Measurements from ENCODE around the gene C9orf50. TPM values are rescaled to one million over a fixed set of nuclear protein-coding genes. Genes with fewer than 3 reads are reported as not detected.

The C9orf50 gene
- total RNA-seq, 1 experiment from 2014 or later = not detected

DNA sequence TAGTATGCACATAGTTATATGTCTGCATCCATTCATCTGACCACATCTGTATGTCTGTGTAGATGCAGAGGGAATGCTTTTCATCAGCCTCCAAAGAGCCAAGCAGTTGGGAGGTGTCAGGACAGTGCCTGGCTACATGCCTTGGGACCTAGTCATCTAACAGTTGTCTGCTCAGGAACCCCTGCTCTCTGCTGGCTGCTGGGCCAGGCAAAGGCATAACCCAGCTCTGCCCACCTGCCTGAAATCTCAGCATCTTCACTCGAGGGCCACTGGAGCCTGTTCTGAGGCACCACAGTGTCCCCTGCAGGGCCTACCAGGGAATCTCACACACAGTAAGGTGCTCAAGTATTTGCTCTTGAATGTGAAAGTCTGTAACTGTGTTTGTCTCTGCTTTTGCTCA, 3.7 kb downstream of the C9orf50 start:
- Histone ChIP-seq H3K79me2 (ENCODE audit: low read depth) (no peaks in the 10 kb centered on the region), H3K9me2 (ENCODE audit: insufficient read depth) (no peaks in the 10 kb centered on the region), H3K4me3 (no peak overlapping the region), H3K4me1 (replicated peaks; ENCODE audit: insufficient read depth) (peaks cover 14% of the 10 kb centered on the region; the same call in 1 of the 2 replicates), H3K27ac (no peak overlapping the region), H3K36me3 (ENCODE audit: low read depth) (no peaks in the 10 kb centered on the region), H2AFZ (no peak overlapping the region), H3K27me3 (ENCODE audit: insufficient read depth, low read depth) (no peaks in the 10 kb centered on the region), H3F3A (ENCODE audit: insufficient read depth, low read depth) (peaks cover 5% of the 10 kb centered on the region; the same call in 1 of the 2 replicates), H3K9me3 (ENCODE audit: insufficient read depth, low read depth) (no peaks in the 10 kb centered on the region), H4K20me1 (ENCODE audit: insufficient read depth) (no peaks in the 10 kb centered on the region), H3K4me2 (no peak overlapping the region)
- no peak for TF ChIP-seq EZH2 (IDR thresholded peaks at IDR 0.05; ENCODE audit: low read depth)
- TF ChIP-seq, protein P1, sequence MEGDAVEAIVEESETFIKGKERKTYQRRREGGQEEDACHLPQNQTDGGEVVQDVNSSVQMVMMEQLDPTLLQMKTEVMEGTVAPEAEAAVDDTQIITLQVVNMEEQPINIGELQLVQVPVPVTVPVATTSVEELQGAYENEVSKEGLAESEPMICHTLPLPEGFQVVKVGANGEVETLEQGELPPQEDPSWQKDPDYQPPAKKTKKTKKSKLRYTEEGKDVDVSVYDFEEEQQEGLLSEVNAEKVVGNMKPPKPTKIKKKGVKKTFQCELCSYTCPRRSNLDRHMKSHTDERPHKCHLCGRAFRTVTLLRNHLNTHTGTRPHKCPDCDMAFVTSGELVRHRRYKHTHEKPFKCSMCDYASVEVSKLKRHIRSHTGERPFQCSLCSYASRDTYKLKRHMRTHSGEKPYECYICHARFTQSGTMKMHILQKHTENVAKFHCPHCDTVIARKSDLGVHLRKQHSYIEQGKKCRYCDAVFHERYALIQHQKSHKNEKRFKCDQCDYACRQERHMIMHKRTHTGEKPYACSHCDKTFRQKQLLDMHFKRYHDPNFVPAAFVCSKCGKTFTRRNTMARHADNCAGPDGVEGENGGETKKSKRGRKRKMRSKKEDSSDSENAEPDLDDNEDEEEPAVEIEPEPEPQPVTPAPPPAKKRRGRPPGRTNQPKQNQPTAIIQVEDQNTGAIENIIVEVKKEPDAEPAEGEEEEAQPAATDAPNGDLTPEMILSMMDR (conservative IDR thresholded peaks at IDR 0.05) = peak; percentile 72
- no TSS peak for BruUV-seq (replicated peaks)
- intact Hi-C loops (cut with micrococcal nuclease; ENCODE audit: unreplicated experiment) = loop anchor here (2.0 kb wide), 1 partner anchor 610 kb away; no protein-coding TSS in a partner anchor
- CTCF ChIA-PET = no interaction called here
- DNase-seq = peak; percentile 56 to 71
- POLR2A ChIA-PET (ENCODE audit: unreplicated experiment) = interaction anchor here (0.6 kb wide), 1 partner anchor 477 kb away, joined by 5 read pairs; no protein-coding TSS in a partner anchor

DNA sequence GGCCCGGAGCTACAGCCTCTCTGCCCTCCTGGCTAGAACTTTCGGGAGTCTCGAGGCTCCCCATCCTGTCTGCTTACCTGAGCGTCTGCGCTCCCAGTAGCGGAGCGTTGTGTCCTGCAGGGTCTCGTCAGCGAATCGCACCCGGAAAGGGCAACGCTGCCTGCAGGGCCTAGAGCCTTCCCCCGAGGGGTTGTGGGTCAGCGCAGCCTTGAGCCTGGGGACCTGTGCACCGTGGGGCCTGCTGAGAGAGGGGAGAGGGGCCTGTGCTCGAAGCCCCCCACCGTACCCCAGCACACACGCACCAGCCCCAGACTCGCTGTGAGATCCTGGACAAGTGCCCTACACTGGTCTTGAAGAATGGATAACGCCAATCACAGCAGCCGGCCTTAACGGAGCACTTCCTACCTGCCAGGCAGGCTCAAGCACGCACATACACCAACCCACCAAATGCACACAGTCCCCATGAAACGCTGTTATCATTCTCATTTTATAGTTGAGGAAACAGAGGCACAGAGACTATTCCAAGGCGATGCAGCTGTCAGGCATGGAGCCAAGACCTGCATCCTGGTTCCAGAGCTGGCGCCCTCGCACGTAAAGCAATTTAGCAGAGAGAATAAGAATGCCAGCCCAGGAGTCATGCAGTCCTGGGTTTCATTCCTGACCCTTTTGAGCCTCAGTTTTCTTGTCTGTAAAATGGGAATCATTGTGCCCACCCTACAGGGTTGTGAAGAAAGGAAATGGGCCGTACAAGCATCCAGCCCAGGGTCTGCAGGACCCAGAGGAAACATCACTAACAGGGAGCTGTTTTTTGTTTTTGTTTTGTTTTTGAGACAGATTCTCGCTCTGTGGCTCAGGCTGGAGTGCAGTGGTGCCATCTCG, 5.3 kb downstream of the C9orf50 start:
- H3K9me3 ChIP-seq (ENCODE audit: insufficient read depth, low read depth) = no peaks in the 10 kb centered on the region
- peaks cover 9% of the 10 kb centered on the region for H3F3A ChIP-seq (ENCODE audit: insufficient read depth, low read depth)
- POLR2A ChIA-PET (ENCODE audit: unreplicated experiment) = interaction anchor here (0.7 kb wide), 1 partner anchor 28 kb away, joined by 4 read pairs; no protein-coding TSS in a partner anchor
- no peak overlapping the region for H3K27ac ChIP-seq
- H3K4me2 ChIP-seq = no peak overlapping the region
- intact Hi-C loops (cut with micrococcal nuclease; ENCODE audit: unreplicated experiment) = loop anchor here (2.0 kb wide), 1 partner anchor 609 kb away; no protein-coding TSS in a partner anchor
- H2AFZ ChIP-seq = no peak overlapping the region
- DNase-seq = no peak
- H3K36me3 ChIP-seq (ENCODE audit: low read depth) = no peaks in the 10 kb centered on the region
- H3K9me2 ChIP-seq (ENCODE audit: insufficient read depth) = no peaks in the 10 kb centered on the region
- CTCF ChIA-PET = interaction anchor here (0.7 kb wide), 1 partner anchor 484 kb away, joined by 3 read pairs; no protein-coding TSS in a partner anchor
- TF ChIP-seq, protein P1 (conservative IDR thresholded peaks at IDR 0.05) = no peak
- TF ChIP-seq EZH2 (IDR thresholded peaks at IDR 0.05; ENCODE audit: low read depth) = no peak
- no peaks in the 10 kb centered on the region for H4K20me1 ChIP-seq (ENCODE audit: insufficient read depth)
- peaks cover 20% of the 10 kb centered on the region for H3K4me1 ChIP-seq (replicated peaks; ENCODE audit: insufficient read depth)
- no peaks in the 10 kb centered on the region for H3K79me2 ChIP-seq (ENCODE audit: low read depth)
- no peak overlapping the region for H3K4me3 ChIP-seq
- BruUV-seq (replicated peaks) = no TSS peak
- H3K27me3 ChIP-seq (ENCODE audit: insufficient read depth, low read depth) = no peaks in the 10 kb centered on the region

DNA sequence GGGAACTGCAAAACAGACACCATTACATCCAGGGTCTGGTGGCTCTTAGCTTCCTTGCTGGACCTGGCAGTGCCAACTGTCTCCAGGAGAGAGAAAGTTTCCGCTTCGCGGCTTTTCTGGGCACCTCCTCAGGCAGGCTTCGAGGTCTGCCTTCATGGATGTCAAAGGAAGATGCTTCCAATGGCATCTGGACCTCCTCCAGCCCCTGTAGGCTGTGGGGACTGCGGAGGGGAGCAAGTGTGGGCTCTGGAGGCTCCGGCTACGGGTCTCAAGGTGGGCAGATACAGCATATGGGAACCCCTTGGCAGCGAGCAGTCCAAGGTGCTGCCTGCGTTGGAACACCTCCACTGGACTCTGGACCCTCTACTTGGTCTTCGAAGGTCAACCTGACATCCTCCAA, 6.0 kb downstream of the C9orf50 start:
- ChIA-PET CTCF (interaction anchor here (0.7 to 0.9 kb wide), 2 partner anchors 472 to 483 kb away, joined by 3 to 4 read pairs; no protein-coding TSS in a partner anchor), POLR2A (ENCODE audit: unreplicated experiment) (no interaction called here)
- H3K4me1 ChIP-seq (replicated peaks; ENCODE audit: insufficient read depth) = peaks cover 18% of the 10 kb centered on the region; the same call in 1 of the 2 replicates
- H3F3A ChIP-seq (ENCODE audit: insufficient read depth, low read depth) = peaks cover 9% of the 10 kb centered on the region
- H2AFZ ChIP-seq = no peak overlapping the region
- no TSS peak for BruUV-seq (replicated peaks)
- H3K79me2 ChIP-seq (ENCODE audit: low read depth) = no peaks in the 10 kb centered on the region
- no peaks in the 10 kb centered on the region for H4K20me1 ChIP-seq (ENCODE audit: insufficient read depth)
- TF ChIP-seq, protein P1 (conservative IDR thresholded peaks at IDR 0.05) = no peak
- no peak for TF ChIP-seq EZH2 (IDR thresholded peaks at IDR 0.05; ENCODE audit: low read depth)
- DNase-seq = no peak
- intact Hi-C loops (cut with micrococcal nuclease; ENCODE audit: unreplicated experiment) = loop anchor here (5.0 kb wide), 1 partner anchor 253 kb away; no protein-coding TSS in a partner anchor
- H3K27ac ChIP-seq = no peak overlapping the region
- no peak overlapping the region for H3K4me2 ChIP-seq
- H3K9me2 ChIP-seq (ENCODE audit: insufficient read depth) = no peaks in the 10 kb centered on the region
- no peaks in the 10 kb centered on the region for H3K27me3 ChIP-seq (ENCODE audit: insufficient read depth, low read depth)
- no peaks in the 10 kb centered on the region for H3K36me3 ChIP-seq (ENCODE audit: low read depth)
- H3K9me3 ChIP-seq (ENCODE audit: insufficient read depth, low read depth) = no peaks in the 10 kb centered on the region
- H3K4me3 ChIP-seq = no peak overlapping the region
